ENCODE results near the gene POFUT1.

DNA sequence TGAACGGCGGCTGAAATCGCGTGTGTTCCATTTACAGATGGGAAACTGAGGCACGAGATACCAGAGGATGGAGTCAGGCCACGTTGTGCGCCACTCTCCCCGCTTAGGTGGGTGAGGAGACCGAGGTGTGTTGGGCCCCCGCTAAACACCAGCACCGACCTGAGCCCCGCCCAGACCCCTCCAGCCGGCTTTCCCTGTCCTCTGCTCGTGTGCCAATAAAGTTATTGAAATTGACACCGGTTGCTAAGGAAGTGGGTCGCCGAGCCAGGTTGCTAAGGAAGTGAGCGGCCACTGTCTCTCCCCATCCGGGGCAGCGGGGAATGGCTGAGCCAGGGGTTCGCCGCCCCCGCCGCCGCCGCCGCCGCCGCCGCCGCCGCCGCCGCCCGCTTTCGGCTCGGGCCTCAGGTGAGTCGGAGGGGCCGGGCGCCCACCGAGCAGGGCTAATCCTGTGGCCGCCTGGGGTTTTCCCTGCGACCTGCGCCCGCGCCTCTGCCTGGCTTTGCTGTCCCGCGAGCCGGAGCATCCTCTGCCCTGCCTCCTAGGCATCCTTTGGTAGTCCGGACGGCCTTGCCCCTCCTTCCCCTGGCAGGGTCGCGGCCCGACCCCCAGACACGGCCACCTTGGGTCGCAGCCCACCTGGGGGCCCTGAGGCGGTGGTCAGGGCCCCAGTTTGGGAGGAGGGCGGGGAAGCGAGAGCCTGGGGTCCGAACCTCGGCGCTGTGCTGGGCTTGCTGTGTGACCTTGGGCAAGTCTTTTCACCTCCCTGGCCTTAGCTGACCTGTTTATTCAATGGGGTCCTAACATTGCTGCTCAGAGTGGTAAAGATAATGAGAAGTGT lies 69.9 kb downstream of the POFUT1 start, which contains the start of gene KIF3B:
- TF ChIP-seq, protein P1, sequence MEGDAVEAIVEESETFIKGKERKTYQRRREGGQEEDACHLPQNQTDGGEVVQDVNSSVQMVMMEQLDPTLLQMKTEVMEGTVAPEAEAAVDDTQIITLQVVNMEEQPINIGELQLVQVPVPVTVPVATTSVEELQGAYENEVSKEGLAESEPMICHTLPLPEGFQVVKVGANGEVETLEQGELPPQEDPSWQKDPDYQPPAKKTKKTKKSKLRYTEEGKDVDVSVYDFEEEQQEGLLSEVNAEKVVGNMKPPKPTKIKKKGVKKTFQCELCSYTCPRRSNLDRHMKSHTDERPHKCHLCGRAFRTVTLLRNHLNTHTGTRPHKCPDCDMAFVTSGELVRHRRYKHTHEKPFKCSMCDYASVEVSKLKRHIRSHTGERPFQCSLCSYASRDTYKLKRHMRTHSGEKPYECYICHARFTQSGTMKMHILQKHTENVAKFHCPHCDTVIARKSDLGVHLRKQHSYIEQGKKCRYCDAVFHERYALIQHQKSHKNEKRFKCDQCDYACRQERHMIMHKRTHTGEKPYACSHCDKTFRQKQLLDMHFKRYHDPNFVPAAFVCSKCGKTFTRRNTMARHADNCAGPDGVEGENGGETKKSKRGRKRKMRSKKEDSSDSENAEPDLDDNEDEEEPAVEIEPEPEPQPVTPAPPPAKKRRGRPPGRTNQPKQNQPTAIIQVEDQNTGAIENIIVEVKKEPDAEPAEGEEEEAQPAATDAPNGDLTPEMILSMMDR (IDR thresholded peaks at IDR 0.05; ENCODE audit: insufficient read depth, low read depth, low read length) = no peak
- no peak for TF ChIP-seq EZH2 (IDR thresholded peaks at IDR 0.05; ENCODE audit: insufficient read depth, low read length)

Measured in astrocyte (in vitro differentiated cells and primary cell).